ENCODE measurements around the gene NAA20. TPM values are rescaled to one million over a fixed set of nuclear protein-coding genes. Genes with fewer than 3 reads are reported as not detected.

NAA20 gene
- total RNA-seq, 3 donors from 2014 or later: 32.6 to 47.2 (median 44.5) TPM

- no peaks in the 10 kb centered on the region for H3K27me3 ChIP-seq
- peaks cover 2 to 31% of the 10 kb centered on the region in 2 donors for H3K4me1 ChIP-seq
- H3K9me3 ChIP-seq: no peaks in the 10 kb centered on the region
- DNase-seq (ENCODE audit: low spot score in 2 of 2): peak; percentile 79 to 82
- H3K27ac ChIP-seq: peak overlapping the region; percentile 91 to 94
- H3K36me3 ChIP-seq: no peaks in the 10 kb centered on the region
- H3K4me3 ChIP-seq: peak overlapping the region; percentile 57 to 74 (median 64)
- TF ChIP-seq CTCF (IDR thresholded peaks at IDR 0.05): no peak
- peak; percentile 34 to 80 (median 55) for TF ChIP-seq POLR2AphosphoS5 (IDR thresholded peaks at IDR 0.05)
- intact Hi-C loops (cut with DNase I; ENCODE audit: low total_unique reads): loop anchor here (10.0 kb wide), 1 partner anchor 90 kb away; no protein-coding TSS in a partner anchor
These were observed 42.3 kb upstream of the NAA20 start for GRCh38 chr20:19974630-19975435.

GRCh38 chr20:19975436-19975799 is 41.7 kb upstream of the NAA20 start:
- TF ChIP-seq POLR2A (IDR thresholded peaks at IDR 0.05) (no peak), CTCF (IDR thresholded peaks at IDR 0.05) (no peak), POLR2AphosphoS5 (IDR thresholded peaks at IDR 0.05) (no peak)
- Histone ChIP-seq H3K27me3 (no peaks in the 10 kb centered on the region), H3K36me3 (no peaks in the 10 kb centered on the region), H3K4me3 (peak overlapping the region; percentile 57 to 74 (median 64)), H3K27ac (peak overlapping the region; percentile 91 to 94), H3K9me3 (no peaks in the 10 kb centered on the region), H3K4me1 (peaks cover 2 to 31% of the 10 kb centered on the region in 2 donors)
- no peak for DNase-seq (ENCODE audit: low spot score in 2 of 2)
- intact Hi-C loops (cut with DNase I; ENCODE audit: low total_unique reads): loop anchor here (10.0 kb wide), 1 partner anchor 91 kb away; no protein-coding TSS in a partner anchor

- Histone ChIP-seq H3K9me3 (no peaks in the 10 kb centered on the region), H3K4me1 (peaks cover 2 to 31% of the 10 kb centered on the region in 2 donors), H3K4me3 (peak overlapping the region; percentile 57 to 74 (median 64)), H3K27me3 (no peaks in the 10 kb centered on the region), H3K27ac (peak overlapping the region; percentile 91 to 94), H3K36me3 (no peaks in the 10 kb centered on the region)
- no peak for DNase-seq (ENCODE audit: low spot score in 2 of 2)
- intact Hi-C loops (cut with DNase I; ENCODE audit: low total_unique reads): loop anchor here (10.0 kb wide), 1 partner anchor 91 kb away; no protein-coding TSS in a partner anchor
- TF ChIP-seq POLR2A (IDR thresholded peaks at IDR 0.05) (no peak), POLR2AphosphoS5 (IDR thresholded peaks at IDR 0.05) (no peak), CTCF (IDR thresholded peaks at IDR 0.05) (no peak)
These were observed 41.3 kb upstream of the NAA20 start for GRCh38 chr20:19975901-19976300.

- Histone ChIP-seq H3K36me3 (no peaks in the 10 kb centered on the region), H3K9me3 (no peaks in the 10 kb centered on the region), H3K4me3 (peak overlapping the region; percentile 57 to 74 (median 64)), H3K4me1 (peaks cover 2 to 31% of the 10 kb centered on the region in 2 donors), H3K27me3 (no peaks in the 10 kb centered on the region), H3K27ac (peak overlapping the region; percentile 91 to 94)
- DNase-seq (ENCODE audit: low spot score in 2 of 2): peak in 1 of 2 donors; percentile 82
- intact Hi-C loops (cut with DNase I; ENCODE audit: low total_unique reads): loop anchor here (10.0 kb wide), 1 partner anchor 92 kb away; no protein-coding TSS in a partner anchor
- peak; percentile 13 to 50 (median 37) for TF ChIP-seq POLR2AphosphoS5 (IDR thresholded peaks at IDR 0.05)
- TF ChIP-seq CTCF (IDR thresholded peaks at IDR 0.05): no peak
These were observed 40.4 kb upstream of the NAA20 start for GRCh38 chr20:19976595-19977372.

Data from breast epithelium (tissue), 4 donors.